HCT116 (cell line): Measurements from ENCODE around the gene DNAJC1. TPM values are rescaled to one million over a fixed set of nuclear protein-coding genes. Genes with fewer than 3 reads are reported as not detected.

Source experiments
- ATAC-seq: fragments of 200-7000 bp; cut with Tn5 transposase; 2 replicates; pipeline ENCODE4 v1.9.1; 2020; ENCODE audit warnings: mild to moderate bottlenecking, moderate library complexity
- BruUV-seq: library from RNA; stranded (reverse); fragments of 400-500 nt; replicated peaks from 2 replicates; lab custom pipeline; 2021; lab: Mats Ljungman, UMichigan
- CTCF ChIA-PET: fragments of 300-600 bp; sonication (Branson Sonifier 250); formaldehyde crosslinking; loops from one replicate; lab custom pipeline; 2021; ENCODE audit warnings: antibody characterized with exemption; lab: Charles Lee
- POLR2A ChIA-PET: fragments of 300-600, 350-600 bp; sonication (Branson Sonifier 250); formaldehyde crosslinking; loops from one replicate; lab custom pipeline; 2021; ENCODE audit warnings: antibody characterized with exemption; lab: Charles Lee
- RAD21 ChIA-PET, 2 experiments: fragments of 300-600 bp; sonication (Branson Sonifier 250); formaldehyde crosslinking; loops; one replicate each; lab custom pipeline; 2023; ENCODE audit warnings: low total read pairs in 2 of 2; ENCODE audit not compliant: uncharacterized antibody in 2 of 2, unreplicated experiment in 2 of 2, low non-redundant PET in 1 of 2; lab: Charles Lee
- DNase-seq: peaks from one replicate; pipeline ENCODE4 v3.0.0-alpha.2; 2010; ENCODE audit warnings: low read depth, low spot score
- H2AFZ ChIP-seq: fragments of 200-600 bp; shearing (Covaris generic), sonication (generic); 2 replicates; pipeline ENCODE4 v1.6.1; 2017; ENCODE audit warnings: low read depth, mixed run types, mixed read lengths, antibody characterized with exemption, low read length; ENCODE audit not compliant: poor library complexity, severe bottlenecking
- H3K27ac ChIP-seq: 2 replicates; pipeline ENCODE4 v1.5.1; 2012; ENCODE audit warnings: low read depth, low read length
- H3K27me3 ChIP-seq: fragments of 200-600 bp; sonication (generic); 2 replicates; pipeline ENCODE4 v1.6.1; 2016; ENCODE audit warnings: mixed run types, low read length, mixed read lengths; ENCODE audit not compliant: insufficient read depth
- H3K36me3 ChIP-seq, 2 experiments: fragments of 200-500 bp in 1 of 2; fragments of 200-600 bp in 1 of 2; sonication (Bioruptor generic) in 1 of 2; sonication (generic) in 1 of 2; 2 replicates each; pipeline versions ENCODE4 v1.5.1 to v1.6.1; 2014 to 2016; ENCODE audit warnings: low read length in 2 of 2, inconsistent platforms in 1 of 2, mixed read lengths in 1 of 2, mixed run types in 1 of 2; ENCODE audit not compliant: insufficient read depth in 2 of 2, control insufficient read depth in 1 of 2
- H3K4me1 ChIP-seq, 2 experiments: fragments of 200-600 bp in 1 of 2; sonication (generic) in 1 of 2; 2 replicates each; pipeline versions ENCODE4 v1.5.1 to v1.6.1; 2012 to 2017; ENCODE audit warnings: low read length in 2 of 2, inconsistent platforms in 1 of 2, mild to moderate bottlenecking in 1 of 2, mixed read lengths in 1 of 2, mixed run types in 1 of 2, moderate library complexity in 1 of 2; ENCODE audit not compliant: insufficient read depth in 2 of 2, control insufficient read depth in 1 of 2
- H3K4me2 ChIP-seq: fragments of 200-600 bp; sonication (generic); 2 replicates; pipeline ENCODE4 v1.6.1; 2017; ENCODE audit warnings: mixed run types, low read length, mixed read lengths
- H3K4me3 ChIP-seq, 2 experiments: fragments of 200-600 bp in 1 of 2; sonication (generic) in 1 of 2; replicated peaks in 1 of 2; 2 replicates each; pipeline ENCODE4 v1.5.1; 2011 to 2016; ENCODE audit warnings: low read length in 2 of 2, control low read depth in 1 of 2, low read depth in 1 of 2, mild to moderate bottlenecking in 1 of 2, mixed read lengths in 1 of 2, mixed run types in 1 of 2
- H3K79me2 ChIP-seq: fragments of 200-600 bp; sonication (generic); 2 replicates; pipeline ENCODE4 v1.6.1; 2017; ENCODE audit warnings: mild to moderate bottlenecking, mixed run types, low read length, moderate library complexity, mixed read lengths; ENCODE audit not compliant: insufficient read depth
- H3K9ac ChIP-seq: fragments of 200-600 bp; sonication (generic); 2 replicates; pipeline ENCODE4 v1.6.1; 2016; ENCODE audit warnings: low read length, mixed read lengths
- H3K9me2 ChIP-seq: fragments of 200-600 bp; sonication (generic), shearing (Covaris generic); 2 replicates; pipeline ENCODE4 v1.6.1; 2017; ENCODE audit warnings: mixed run types, mild to moderate bottlenecking, moderate library complexity; ENCODE audit not compliant: insufficient read depth
- H3K9me3 ChIP-seq, 2 experiments: fragments of 200-500 bp in 1 of 2; fragments of 200-600 bp in 1 of 2; sonication (Bioruptor generic) in 1 of 2; sonication (generic) in 1 of 2; 2 replicates each; pipeline ENCODE4 v1.6.1; 2014 to 2017; ENCODE audit warnings: low read length in 2 of 2, mixed read lengths in 2 of 2, inconsistent platforms in 1 of 2, low read depth in 1 of 2, mild to moderate bottlenecking in 1 of 2, mixed run types in 1 of 2, moderate library complexity in 1 of 2; ENCODE audit not compliant: control insufficient read depth in 1 of 2, insufficient read depth in 1 of 2
- H4K20me1 ChIP-seq: fragments of 200-600 bp; sonication (generic), shearing (Covaris generic); 2 replicates; pipeline ENCODE4 v1.6.1; 2017; ENCODE audit warnings: mixed run types, mild to moderate bottlenecking, moderate library complexity; ENCODE audit not compliant: insufficient read depth
- ATF3 ChIP-seq: IDR thresholded peaks from 2 replicates; pipeline ENCODE4 v1.6.1; 2012
- CEBPB ChIP-seq: IDR thresholded peaks from 2 replicates; pipeline ENCODE4 v1.6.1; 2012; ENCODE audit warnings: low read depth
- RAD21 ChIP-seq: IDR thresholded peaks from 2 replicates; pipeline ENCODE4 v1.6.1; 2012; ENCODE audit warnings: low read depth, mild to moderate bottlenecking
- SIN3A ChIP-seq: IDR thresholded peaks from 2 replicates; pipeline ENCODE4 v1.6.1; 2012; ENCODE audit warnings: low read depth
- ZBTB33 ChIP-seq: IDR thresholded peaks from 2 replicates; pipeline ENCODE4 v1.6.1; 2011; ENCODE audit warnings: mild to moderate bottlenecking, low read length, moderate library complexity; ENCODE audit not compliant: insufficient replicate concordance; ENCODE audit errors: extremely low read depth
- intact Hi-C: fragments of 100-400 bp; cut with micrococcal nuclease; formaldehyde crosslinking; loops from 2 replicates; pipeline ENCODE4 v1.10.0; 2022
- total RNA-seq: library from RNA; stranded (reverse); gene quantifications from one replicate; pipeline ENCODE4 v1.2.1, GENCODE V29; 2021; ENCODE audit not compliant: unreplicated experiment

Gene DNAJC1
- total RNA-seq, 1 experiment from 2014 or later, result 17.9 TPM

- Histone ChIP-seq H3K4me2 (no peak overlapping the region), H4K20me1 (no peaks in the 10 kb centered on the region; the same call in 1 of the 2 replicates), H3K4me3 (no peak overlapping the region), H3K9me2 (no peaks in the 10 kb centered on the region), H3K27ac (no peak overlapping the region), H2AFZ (no peak overlapping the region), H3K4me1 (peaks cover 5 to 23% of the 10 kb centered on the region in 2 experiments), H3K79me2 (peaks cover 9% of the 10 kb centered on the region; the same call in 1 of the 2 replicates), H3K36me3 (peaks cover 12 to 16% of the 10 kb centered on the region in 2 experiments; a peak in 3 of 4 replicates), H3K9ac (no peak overlapping the region), H3K9me3 (no peaks in the 10 kb centered on the region), H3K27me3 (no peaks in the 10 kb centered on the region)
- ChIA-PET RAD21 (no interaction called here), CTCF (no interaction called here), POLR2A (interaction anchor here (0.9 kb wide), 1 partner anchor 9 kb away, joined by 3 read pairs; no protein-coding TSS in a partner anchor)
- intact Hi-C loops, result loop anchor here (5.0 kb wide), 2 partner anchors 441 to 656 kb away; no protein-coding TSS in a partner anchor
- BruUV-seq, result no TSS peak
- DNase-seq (no peak), ATAC-seq (no peak)
- no peak for TF ChIP-seq ATF3
- no peak for TF ChIP-seq SIN3A
- no peak for TF ChIP-seq ZBTB33
- no peak for TF ChIP-seq CEBPB
- TF ChIP-seq RAD21, result no peak
Observed at GRCh38 chr10:21733710-21734109, 269.8 kb downstream of the DNAJC1 start.
